GM18861 (cell line): Measurements from ENCODE around the gene HLA-DPB1.

ENCODE experiments used
- ATAC-seq: cut with Tn5 transposase; IDR thresholded peaks from one replicate; pipeline ENCODE4 v1.9.1; 2021; ENCODE audit not compliant: unreplicated experiment

Gene HLA-DPB1

GRCh38 chr6:33126101-33126714 is 50.4 kb downstream of the HLA-DPB1 start:
- no peak for ATAC-seq

GRCh38 chr6:33128318-33128717 is 52.5 kb downstream of the HLA-DPB1 start:
- ATAC-seq = no peak

GRCh38 chr6:33132081-33132524 is 56.3 kb downstream of the HLA-DPB1 start:
- ATAC-seq = no peak

- ATAC-seq = no peak
Observed at GRCh38 chr6:33136310-33136900, 60.6 kb downstream of the HLA-DPB1 start.
